Activated T-cell treated with anti-CD3 and anti-CD28 coated beads, Interleukin-2, amount 50 U/mL, for 4 hours (primary cell): ENCODE data around the gene COL8A2. TPM values are rescaled to one million over a fixed set of nuclear protein-coding genes. Genes with fewer than 3 reads are reported as not detected.
A peak's percentile ranks its signal among the peaks of the same experiment; 100 is the strongest.
"Not testable (repeated sequence)": the region's sequence is repeated elsewhere in the genome, so short reads cannot be mapped to it uniquely, and the experiment has no call there.

ENCODE experiments used
- ATAC-seq, 2 donors: fragments of 200-7000 bp; cut with Tn5 transposase; one replicate each; pipeline ENCODE4 v1.10.0; 2021
- DNase-seq: peaks from one replicate; pipeline ENCODE4 v3.0.0-alpha.2; 2020
- H3K27me3 Mint-ChIP-seq: one replicate; pipeline ENCODE4 v1.8.0; 2021; ENCODE audit warnings: low read depth, mixed read lengths
- H3K36me3 Mint-ChIP-seq: one replicate; pipeline ENCODE4 v1.8.0; 2022; ENCODE audit warnings: mixed read lengths; ENCODE audit not compliant: insufficient read depth
- H3K4me1 Mint-ChIP-seq: one replicate; pipeline ENCODE4 v1.8.0; 2021; ENCODE audit warnings: low read depth, mixed read lengths
- H3K4me3 Mint-ChIP-seq: one replicate; pipeline ENCODE4 v1.8.0; 2021; ENCODE audit warnings: mild to moderate bottlenecking, moderate library complexity, mixed read lengths
- H3K9me3 Mint-ChIP-seq: one replicate; pipeline ENCODE4 v1.8.0; 2021; ENCODE audit warnings: mixed read lengths
- total RNA-seq, 3 donors: library from RNA; stranded (reverse); gene quantifications; one replicate each; pipeline ENCODE4 v1.2.1, GENCODE V29; 2021

The COL8A2 gene
- total RNA-seq, 3 donors from 2014 or later = 0.08 to 0.43 (median 0.18) TPM

- Mint-ChIP-seq H3K4me1 (peaks cover 78% of the 10 kb centered on the region), H3K36me3 (peaks cover 24% of the 10 kb centered on the region), H3K27me3 (no peaks in the 10 kb centered on the region), H3K9me3 (no peaks in the 10 kb centered on the region), H3K4me3 (peak overlapping the region; percentile 83)
- DNase-seq = peak; percentile 35
- ATAC-seq = peak; percentile 37 to 47
Observed at GRCh38 chr1:36161641-36162531, 36.9 kb upstream of the COL8A2 start.

GRCh38 chr1:36160949-36161485 is 36.0 kb upstream of the COL8A2 start:
- Mint-ChIP-seq H3K9me3 (no peaks in the 10 kb centered on the region), H3K36me3 (peaks cover 19% of the 10 kb centered on the region), H3K4me1 (peaks cover 70% of the 10 kb centered on the region), H3K4me3 (peak overlapping the region; percentile 83), H3K27me3 (no peaks in the 10 kb centered on the region)
- peak; percentile 44 to 47 for ATAC-seq
- DNase-seq = peak; percentile 24

GRCh38 chr1:36160388-36160948 is 35.4 kb upstream of the COL8A2 start:
- ATAC-seq = no peak
- Mint-ChIP-seq H3K9me3 (no peaks in the 10 kb centered on the region), H3K4me1 (peaks cover 67% of the 10 kb centered on the region), H3K36me3 (peaks cover 17% of the 10 kb centered on the region), H3K27me3 (no peaks in the 10 kb centered on the region), H3K4me3 (peak overlapping the region; percentile 83)
- no peak for DNase-seq

DNA sequence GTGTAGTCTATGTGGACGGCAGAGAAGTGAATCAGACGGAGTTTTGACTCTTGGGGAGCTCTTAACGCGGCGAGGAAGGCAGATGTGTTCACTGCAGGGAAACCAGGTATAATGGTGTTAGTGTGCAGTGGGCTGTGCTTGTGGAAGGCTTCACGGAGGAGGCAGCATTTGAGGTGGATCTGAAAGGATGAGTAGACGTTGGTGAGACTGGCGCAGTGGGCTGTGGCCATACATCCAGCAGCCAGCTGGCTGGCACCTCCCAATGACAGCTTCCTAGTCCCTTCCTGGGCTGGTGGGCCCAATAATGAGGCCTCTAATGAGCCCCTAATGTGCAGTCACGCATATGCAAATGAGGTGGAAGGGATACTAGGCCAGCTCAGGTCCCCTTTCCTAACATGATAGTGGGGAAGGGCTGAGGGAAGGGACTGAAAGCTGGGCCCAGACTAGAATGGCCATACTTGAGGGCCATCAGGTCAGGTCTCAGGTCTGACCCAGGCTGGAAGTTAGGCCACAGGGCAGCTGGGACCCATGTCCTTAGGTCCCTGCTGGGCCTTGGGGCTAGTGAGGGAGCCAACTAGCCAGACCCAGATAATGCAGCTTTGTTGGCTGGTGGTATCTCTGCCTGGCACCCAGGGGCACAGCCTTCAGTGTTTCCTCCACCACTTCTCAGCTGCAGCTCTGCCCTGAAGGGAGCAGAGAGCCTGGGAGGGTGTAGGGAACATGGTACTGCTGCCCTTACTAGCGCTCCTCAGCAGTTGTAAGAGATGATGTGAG is 34.8 kb upstream of the COL8A2 start:
- Mint-ChIP-seq H3K36me3 (peaks cover 16% of the 10 kb centered on the region), H3K4me1 (peaks cover 67% of the 10 kb centered on the region), H3K4me3 (peak overlapping the region; percentile 83), H3K9me3 (no peaks in the 10 kb centered on the region), H3K27me3 (no peaks in the 10 kb centered on the region)
- DNase-seq (no peak), ATAC-seq (no peak)

DNA sequence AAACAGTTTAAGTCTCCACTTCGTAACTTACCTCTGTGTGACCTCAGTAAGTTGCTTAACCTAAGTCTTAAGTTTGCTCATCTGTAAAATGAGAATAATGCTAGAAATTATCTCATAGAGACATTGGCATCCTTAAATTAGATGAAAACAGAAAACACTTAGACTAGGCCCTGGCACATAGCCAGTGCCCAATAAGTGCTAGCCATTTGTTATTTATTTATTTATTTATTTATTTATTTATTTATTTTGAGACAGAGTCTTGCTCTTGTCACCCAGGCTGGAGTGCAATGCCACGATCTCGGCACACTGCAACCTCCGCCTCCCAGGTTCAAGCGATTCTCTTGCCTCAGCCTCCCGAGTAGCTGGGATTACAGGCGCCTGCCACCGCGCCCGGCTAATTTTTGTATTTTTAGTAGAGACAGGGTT is 33.8 kb upstream of the COL8A2 start:
- ATAC-seq, DNase-seq, H3K9me3 Mint-ChIP-seq, H3K27me3 Mint-ChIP-seq, H3K36me3 Mint-ChIP-seq: not testable (repeated sequence)
- peak overlapping the region; percentile 90 for H3K4me3 Mint-ChIP-seq
- peaks cover 68% of the 10 kb centered on the region for H3K4me1 Mint-ChIP-seq

GRCh38 chr1:36157973-36158826 is 33.2 kb upstream of the COL8A2 start:
- Mint-ChIP-seq H3K36me3 (peaks cover 9% of the 10 kb centered on the region), H3K27me3 (no peaks in the 10 kb centered on the region), H3K9me3 (no peaks in the 10 kb centered on the region), H3K4me3 (peak overlapping the region; percentile 90), H3K4me1 (peaks cover 72% of the 10 kb centered on the region)
- DNase-seq (no peak), ATAC-seq (no peak)

DNA sequence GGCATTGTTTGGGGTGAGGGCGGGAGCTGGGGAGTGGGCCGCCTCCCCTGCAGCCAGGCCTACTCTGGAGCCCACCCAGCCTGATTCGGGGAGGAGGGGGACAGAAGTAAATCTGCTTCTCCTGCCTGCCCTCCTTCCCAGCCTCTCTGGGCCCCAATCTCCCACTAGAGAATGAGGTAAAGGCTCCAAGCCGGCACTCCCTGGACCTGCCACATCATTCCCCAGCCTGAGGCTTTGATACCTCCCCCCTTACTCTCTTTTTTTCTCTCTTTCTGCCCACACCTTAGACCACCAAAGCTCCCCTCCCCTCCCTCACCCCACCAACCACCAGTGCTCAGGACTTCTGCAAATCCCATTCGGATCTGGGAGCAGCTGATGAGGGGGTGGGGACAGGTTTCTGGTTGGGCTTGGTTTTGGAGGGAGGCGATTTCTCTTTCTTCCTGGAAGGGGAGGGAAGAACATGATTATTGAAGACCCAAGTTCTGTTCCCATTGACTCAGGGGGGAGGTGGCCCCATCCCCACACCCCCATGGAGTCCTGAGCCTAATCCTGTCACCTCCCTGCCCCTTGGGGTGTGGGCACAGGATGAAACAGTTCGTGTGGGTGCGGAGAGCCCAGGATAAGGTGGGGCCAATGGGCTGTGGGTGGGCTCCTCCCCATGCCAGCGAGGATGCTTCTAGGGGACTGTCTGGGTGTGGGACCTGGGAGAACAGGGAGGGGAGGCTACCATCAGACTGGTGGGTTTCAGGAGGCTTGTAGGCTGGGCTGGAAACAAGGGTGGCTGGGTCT is 32.3 kb upstream of the COL8A2 start:
- no peaks in the 10 kb centered on the region for H3K9me3 Mint-ChIP-seq
- peak overlapping the region; percentile 90 for H3K4me3 Mint-ChIP-seq
- H3K27me3 Mint-ChIP-seq = no peaks in the 10 kb centered on the region
- no peak for DNase-seq
- ATAC-seq = no peak
- peaks cover 70% of the 10 kb centered on the region for H3K4me1 Mint-ChIP-seq
- peaks cover 9% of the 10 kb centered on the region for H3K36me3 Mint-ChIP-seq

DNA sequence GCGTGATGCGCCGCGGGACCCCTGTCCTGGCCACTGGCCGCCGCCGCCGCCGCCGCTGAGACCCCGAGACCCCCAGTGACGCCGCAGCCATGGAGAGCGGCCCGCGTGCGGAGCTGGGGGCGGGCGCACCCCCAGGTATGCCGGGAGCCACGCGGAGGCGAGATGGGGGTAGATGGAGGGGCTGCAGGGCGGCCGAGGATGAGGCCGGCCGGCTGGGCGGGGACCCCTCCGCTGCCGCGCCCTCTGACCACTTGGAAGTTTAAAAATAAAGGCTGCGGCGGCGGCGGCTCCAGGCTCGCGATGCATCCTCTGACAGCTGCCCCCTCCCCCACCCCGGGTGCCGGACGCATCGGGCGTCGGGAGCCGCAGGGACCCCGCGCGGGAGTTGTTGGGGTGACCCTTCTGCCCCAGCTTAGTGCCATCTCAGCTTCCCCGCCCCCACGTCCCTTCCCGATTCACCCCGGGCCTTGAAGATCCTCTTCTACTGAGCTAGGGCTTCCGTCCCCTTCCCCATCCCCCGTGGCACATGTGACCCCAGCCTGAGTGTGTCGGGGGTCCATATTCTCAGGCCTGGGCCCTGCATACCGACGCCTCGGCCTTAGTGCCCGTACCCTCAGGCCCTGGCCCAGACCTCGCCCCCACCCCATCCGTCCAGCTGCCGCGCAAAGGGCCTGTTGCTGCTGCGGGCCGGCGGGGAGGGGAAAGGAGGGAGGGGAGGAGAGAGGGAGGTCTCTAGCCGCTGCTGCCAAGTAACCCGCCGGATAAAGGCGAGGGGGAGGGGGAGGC is 31.5 kb upstream of the COL8A2 start:
- DNase-seq (peak; percentile 43), ATAC-seq (peak; percentile 11 to 12)
- Mint-ChIP-seq H3K36me3 (peaks cover 8% of the 10 kb centered on the region), H3K9me3 (no peaks in the 10 kb centered on the region), H3K4me3 (peak overlapping the region; percentile 90), H3K27me3 (no peaks in the 10 kb centered on the region), H3K4me1 (peaks cover 70% of the 10 kb centered on the region)

- ATAC-seq (peak; percentile 79), DNase-seq (peak; percentile 81)
- peaks cover 8% of the 10 kb centered on the region for H3K36me3 Mint-ChIP-seq
- H3K9me3 Mint-ChIP-seq = no peaks in the 10 kb centered on the region
- peaks cover 70% of the 10 kb centered on the region for H3K4me1 Mint-ChIP-seq
- peak within 1 kb of the TSS; percentile 90 for H3K4me3 Mint-ChIP-seq
- no peaks in the 10 kb centered on the region for H3K27me3 Mint-ChIP-seq
Observed at GRCh38 chr1:36155408-36156328, 30.6 kb upstream of the COL8A2 start, which contains the start of gene MAP7D1. TSS of gene MAP7D1 (plus strand) at chr1:36156160. CDS start at chr1:36156418, 258 bp downstream.

GRCh38 chr1:36154765-36155407 is 29.9 kb upstream of the COL8A2 start:
- H3K27me3 Mint-ChIP-seq = no peaks in the 10 kb centered on the region
- H3K4me3 Mint-ChIP-seq = peak overlapping the region; percentile 82
- ATAC-seq = no peak
- H3K36me3 Mint-ChIP-seq = peaks cover 8% of the 10 kb centered on the region
- H3K4me1 Mint-ChIP-seq = peaks cover 70% of the 10 kb centered on the region
- no peak for DNase-seq
- no peaks in the 10 kb centered on the region for H3K9me3 Mint-ChIP-seq

DNA sequence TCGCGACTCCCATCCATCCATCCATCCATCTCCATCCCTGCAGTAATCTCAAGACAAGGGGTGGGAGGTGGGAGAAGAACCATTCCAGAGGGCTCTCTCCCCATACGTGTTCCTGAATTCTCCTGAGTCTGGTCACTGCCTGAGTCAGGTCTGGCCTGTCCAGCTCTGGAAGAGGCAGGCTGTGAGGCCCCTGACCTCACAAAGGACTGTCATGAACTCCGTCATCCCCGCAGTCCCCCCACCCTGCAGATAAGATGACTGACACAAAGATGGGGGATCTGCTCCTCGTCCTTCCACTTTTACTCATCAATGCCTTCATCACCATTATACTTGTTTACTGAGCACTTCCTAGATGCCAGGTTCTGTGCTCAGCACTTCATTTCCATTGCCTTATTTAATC is 29.3 kb upstream of the COL8A2 start:
- no peaks in the 10 kb centered on the region for H3K27me3 Mint-ChIP-seq
- H3K4me1 Mint-ChIP-seq = peaks cover 68% of the 10 kb centered on the region
- no peaks in the 10 kb centered on the region for H3K9me3 Mint-ChIP-seq
- peak overlapping the region; percentile 82 for H3K4me3 Mint-ChIP-seq
- H3K36me3 Mint-ChIP-seq = peaks cover 5% of the 10 kb centered on the region
- DNase-seq = no peak
- no peak for ATAC-seq
